Activated CD4-positive, alpha-beta T cell treated with anti-CD3 and anti-CD28 coated beads, Interleukin-2, amount 10 ng/mL, durations not matched to agents 7 days and 5 days (primary cell): Measurements from ENCODE around the gene BCR. TPM values are rescaled to one million over a fixed set of nuclear protein-coding genes. Genes with fewer than 3 reads are reported as not detected.
"Not testable (repeated sequence)": the region's sequence is repeated elsewhere in the genome, so short reads cannot be mapped to it uniquely, and the experiment has no call there.

ENCODE experiments used
- CTCF ChIA-PET: fragments of 350-600 bp; sonication (Branson Sonifier 250); formaldehyde crosslinking; loops from one replicate; lab custom pipeline; 2021; ENCODE audit warnings: antibody characterized with exemption; lab: Charles Lee
- POLR2A ChIA-PET: fragments of 350-600 bp; sonication (Branson Sonifier 250); formaldehyde crosslinking; loops from one replicate; lab custom pipeline; 2021; ENCODE audit warnings: antibody characterized with exemption; lab: Charles Lee
- DNase-seq: peaks from one replicate; pipeline ENCODE4 v3.0.0-alpha.2; 2020
- H3K27ac Mint-ChIP-seq: one replicate; pipeline ENCODE4 v1.8.0; 2021; ENCODE audit warnings: mild to moderate bottlenecking, moderate library complexity, mixed read lengths
- H3K27me3 Mint-ChIP-seq: one replicate; pipeline ENCODE4 v1.8.0; 2021; ENCODE audit warnings: mixed read lengths
- H3K36me3 Mint-ChIP-seq: one replicate; pipeline ENCODE4 v1.8.0; 2021; ENCODE audit warnings: low read depth, mixed read lengths
- H3K4me1 Mint-ChIP-seq: one replicate; pipeline ENCODE4 v1.8.0; 2021; ENCODE audit warnings: mixed read lengths
- H3K4me3 Mint-ChIP-seq: one replicate; pipeline ENCODE4 v1.8.0; 2021; ENCODE audit warnings: mild to moderate bottlenecking, moderate library complexity, mixed read lengths
- H3K9me3 Mint-ChIP-seq: one replicate; pipeline ENCODE4 v1.8.0; 2021; ENCODE audit warnings: mixed read lengths
- total RNA-seq, 2 experiments: library from RNA; stranded (reverse); gene quantifications; one replicate each; pipeline ENCODE4 v1.2.3, GENCODE V29; 2021

BCR gene
- total RNA-seq, 2 experiments from 2014 or later, result 45.6 to 48.1 TPM

- H3K4me1 Mint-ChIP-seq, H3K4me3 Mint-ChIP-seq, DNase-seq, H3K27me3 Mint-ChIP-seq, H3K36me3 Mint-ChIP-seq, H3K27ac Mint-ChIP-seq, H3K9me3 Mint-ChIP-seq, POLR2A ChIA-PET: not testable (repeated sequence)
- CTCF ChIA-PET, result interaction anchor here (0.7 kb wide), 1 partner anchor 34 kb away, joined by 4 read pairs; no protein-coding TSS in a partner anchor
These were observed 143.8 kb downstream of the BCR start for GRCh38 chr22:23323960-23324688.

GRCh38 chr22:23325183-23325582, 144.9 kb downstream of the BCR start:
- DNase-seq, result no peak
- no peaks in the 10 kb centered on the region for H3K4me1 Mint-ChIP-seq
- no peaks in the 10 kb centered on the region for H3K36me3 Mint-ChIP-seq
- H3K27ac Mint-ChIP-seq, result no peak overlapping the region
- no peaks in the 10 kb centered on the region for H3K9me3 Mint-ChIP-seq
- ChIA-PET CTCF (no interaction called here), POLR2A (no interaction called here)
- no peak overlapping the region for H3K4me3 Mint-ChIP-seq
- no peaks in the 10 kb centered on the region for H3K27me3 Mint-ChIP-seq

GRCh38 chr22:23333822-23334221, 153.5 kb downstream of the BCR start:
- DNase-seq, H3K9me3 Mint-ChIP-seq, H3K27ac Mint-ChIP-seq, CTCF ChIA-PET, H3K4me1 Mint-ChIP-seq, H3K27me3 Mint-ChIP-seq, H3K36me3 Mint-ChIP-seq, H3K4me3 Mint-ChIP-seq, POLR2A ChIA-PET: not testable (repeated sequence)

GRCh38 chr22:23337672-23338071, 157.4 kb downstream of the BCR start:
- CTCF ChIA-PET, H3K36me3 Mint-ChIP-seq, H3K9me3 Mint-ChIP-seq, H3K4me3 Mint-ChIP-seq, DNase-seq, H3K27me3 Mint-ChIP-seq, H3K4me1 Mint-ChIP-seq, POLR2A ChIA-PET, H3K27ac Mint-ChIP-seq: not testable (repeated sequence)

GRCh38 chr22:23341942-23342695, 161.8 kb downstream of the BCR start:
- H3K27ac Mint-ChIP-seq, H3K4me3 Mint-ChIP-seq, H3K9me3 Mint-ChIP-seq, H3K27me3 Mint-ChIP-seq, DNase-seq, H3K4me1 Mint-ChIP-seq, CTCF ChIA-PET, POLR2A ChIA-PET, H3K36me3 Mint-ChIP-seq: not testable (repeated sequence)

GRCh38 chr22:23351321-23351720, 171.0 kb downstream of the BCR start:
- no peaks in the 10 kb centered on the region for H3K9me3 Mint-ChIP-seq
- no peak for DNase-seq
- peaks cover 35% of the 10 kb centered on the region for H3K27me3 Mint-ChIP-seq
- no peaks in the 10 kb centered on the region for H3K36me3 Mint-ChIP-seq
- H3K4me3 Mint-ChIP-seq, result no peak overlapping the region
- H3K27ac Mint-ChIP-seq, result no peak overlapping the region
- CTCF ChIA-PET, result no interaction called here
- POLR2A ChIA-PET, result no interaction called here
- H3K4me1 Mint-ChIP-seq, result peaks cover 6% of the 10 kb centered on the region

GRCh38 chr22:23353004-23353403, 172.7 kb downstream of the BCR start:
- ChIA-PET CTCF (no interaction called here), POLR2A (no interaction called here)
- H3K36me3 Mint-ChIP-seq, result no peaks in the 10 kb centered on the region
- H3K4me3 Mint-ChIP-seq, result no peak overlapping the region
- H3K4me1 Mint-ChIP-seq, result peaks cover 6% of the 10 kb centered on the region
- H3K27ac Mint-ChIP-seq, result no peak overlapping the region
- DNase-seq, result no peak
- no peaks in the 10 kb centered on the region for H3K9me3 Mint-ChIP-seq
- H3K27me3 Mint-ChIP-seq, result peaks cover 30% of the 10 kb centered on the region

- peaks cover 28% of the 10 kb centered on the region for H3K27me3 Mint-ChIP-seq
- H3K4me3 Mint-ChIP-seq, result no peak overlapping the region
- DNase-seq, result no peak
- no peaks in the 10 kb centered on the region for H3K36me3 Mint-ChIP-seq
- ChIA-PET CTCF (no interaction called here), POLR2A (no interaction called here)
- H3K4me1 Mint-ChIP-seq, result peaks cover 6% of the 10 kb centered on the region
- H3K27ac Mint-ChIP-seq, result no peak overlapping the region
- no peaks in the 10 kb centered on the region for H3K9me3 Mint-ChIP-seq
These were observed 173.4 kb downstream of the BCR start for GRCh38 chr22:23353696-23354095.

- Mint-ChIP-seq H3K36me3 (no peaks in the 10 kb centered on the region), H3K27ac (no peak overlapping the region), H3K27me3 (peaks cover 20% of the 10 kb centered on the region), H3K9me3 (no peaks in the 10 kb centered on the region), H3K4me3 (no peak overlapping the region), H3K4me1 (peaks cover 6% of the 10 kb centered on the region)
- CTCF ChIA-PET, result no interaction called here
- POLR2A ChIA-PET, result no interaction called here
- no peak for DNase-seq
These were observed 175.8 kb downstream of the BCR start for GRCh38 chr22:23356094-23356493.

- H3K27me3 Mint-ChIP-seq, result peaks cover 20% of the 10 kb centered on the region
- H3K27ac Mint-ChIP-seq, result no peak overlapping the region
- H3K36me3 Mint-ChIP-seq, result no peaks in the 10 kb centered on the region
- no peaks in the 10 kb centered on the region for H3K9me3 Mint-ChIP-seq
- H3K4me1 Mint-ChIP-seq, result peaks cover 6% of the 10 kb centered on the region
- ChIA-PET CTCF (no interaction called here), POLR2A (no interaction called here)
- H3K4me3 Mint-ChIP-seq, result no peak overlapping the region
- no peak for DNase-seq
These were observed 176.7 kb downstream of the BCR start for GRCh38 chr22:23357053-23357452.

- H3K4me1 Mint-ChIP-seq, result no peaks in the 10 kb centered on the region
- H3K36me3 Mint-ChIP-seq, result no peaks in the 10 kb centered on the region
- no peak overlapping the region for H3K4me3 Mint-ChIP-seq
- CTCF ChIA-PET, result interaction anchor here (1.2 kb wide), 1 partner anchor 15 kb away, joined by 3 read pairs; no protein-coding TSS in a partner anchor
- H3K9me3 Mint-ChIP-seq, result no peaks in the 10 kb centered on the region
- no peak for DNase-seq
- H3K27ac Mint-ChIP-seq, result no peak overlapping the region
- peaks cover 4% of the 10 kb centered on the region for H3K27me3 Mint-ChIP-seq
- POLR2A ChIA-PET, result no interaction called here
These were observed 179.3 kb downstream of the BCR start for GRCh38 chr22:23359583-23360123.

- Mint-ChIP-seq H3K27me3 (peaks cover 19% of the 10 kb centered on the region), H3K9me3 (no peaks in the 10 kb centered on the region), H3K36me3 (no peaks in the 10 kb centered on the region), H3K27ac (no peak overlapping the region), H3K4me3 (no peak overlapping the region), H3K4me1 (no peaks in the 10 kb centered on the region)
- ChIA-PET CTCF (no interaction called here), POLR2A (no interaction called here)
- DNase-seq, result no peak
These were observed 181.4 kb downstream of the BCR start for GRCh38 chr22:23361676-23362075.

- CTCF ChIA-PET, result no interaction called here
- H3K4me3 Mint-ChIP-seq, result no peak overlapping the region
- no peaks in the 10 kb centered on the region for H3K9me3 Mint-ChIP-seq
- no peaks in the 10 kb centered on the region for H3K4me1 Mint-ChIP-seq
- H3K27me3 Mint-ChIP-seq, result peaks cover 39% of the 10 kb centered on the region
- DNase-seq, result no peak
- H3K27ac Mint-ChIP-seq, result no peak overlapping the region
- POLR2A ChIA-PET, result no interaction called here
- H3K36me3 Mint-ChIP-seq, result no peaks in the 10 kb centered on the region
These were observed 183.4 kb downstream of the BCR start for GRCh38 chr22:23363683-23364082.
